HG03097 (cell line): ENCODE data around the gene HMGCS1.
"Not testable (repeated sequence)": the region's sequence is repeated elsewhere in the genome, so short reads cannot be mapped to it uniquely, and the experiment has no call there.

Experiments
- ATAC-seq: cut with Tn5 transposase; IDR thresholded peaks from one replicate; pipeline ENCODE4 v1.9.1; 2021; ENCODE audit not compliant: unreplicated experiment, low FRiP score

HMGCS1 gene

DNA sequence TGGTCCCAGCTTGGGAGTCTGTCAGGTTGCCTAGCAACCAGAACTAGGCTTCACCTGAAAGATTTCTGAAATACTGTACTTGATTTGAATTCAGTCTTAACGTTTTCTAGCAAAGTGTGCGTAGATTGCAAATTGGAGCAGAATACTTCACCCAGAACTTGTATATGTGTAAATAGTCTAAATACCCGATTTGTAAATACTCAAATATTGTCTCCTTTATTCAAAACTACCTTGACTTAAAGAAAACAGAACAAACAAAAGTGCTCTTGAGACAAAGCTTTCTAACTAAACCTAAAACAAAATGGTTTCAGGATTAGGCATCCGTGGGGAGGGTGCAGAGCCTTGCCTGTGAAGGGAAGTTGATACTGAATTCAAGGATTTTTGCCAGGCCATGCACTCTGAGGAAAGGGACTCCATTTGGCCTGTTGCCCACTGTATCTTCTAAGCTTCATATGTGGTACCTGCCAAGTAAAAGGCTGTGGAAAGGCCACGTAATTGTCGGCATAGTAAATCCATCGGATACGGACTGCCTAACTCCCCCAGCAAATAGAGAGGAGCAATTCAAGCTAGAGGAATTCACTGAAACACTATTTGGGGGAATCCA lies 744 bp upstream of the HMGCS1 start:
- no peak for ATAC-seq

DNA sequence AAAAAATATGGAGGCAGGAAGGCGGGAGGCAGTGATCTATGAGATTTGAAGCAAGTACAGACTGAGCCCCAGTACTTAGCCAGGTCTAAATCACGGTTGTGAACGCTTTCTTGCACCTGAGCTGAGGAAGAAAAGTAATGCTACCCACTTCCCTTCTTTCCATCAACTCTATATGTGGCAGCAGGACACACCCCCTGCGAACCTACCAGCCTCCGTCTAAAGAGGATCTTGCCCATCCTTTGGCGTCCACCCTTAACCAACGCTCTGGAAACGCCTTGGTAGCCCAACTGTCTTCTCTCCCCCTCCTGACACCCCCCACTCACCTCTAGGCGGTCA lies 545 bp downstream of the HMGCS1 start:
- peak; percentile 11 for ATAC-seq

DNA sequence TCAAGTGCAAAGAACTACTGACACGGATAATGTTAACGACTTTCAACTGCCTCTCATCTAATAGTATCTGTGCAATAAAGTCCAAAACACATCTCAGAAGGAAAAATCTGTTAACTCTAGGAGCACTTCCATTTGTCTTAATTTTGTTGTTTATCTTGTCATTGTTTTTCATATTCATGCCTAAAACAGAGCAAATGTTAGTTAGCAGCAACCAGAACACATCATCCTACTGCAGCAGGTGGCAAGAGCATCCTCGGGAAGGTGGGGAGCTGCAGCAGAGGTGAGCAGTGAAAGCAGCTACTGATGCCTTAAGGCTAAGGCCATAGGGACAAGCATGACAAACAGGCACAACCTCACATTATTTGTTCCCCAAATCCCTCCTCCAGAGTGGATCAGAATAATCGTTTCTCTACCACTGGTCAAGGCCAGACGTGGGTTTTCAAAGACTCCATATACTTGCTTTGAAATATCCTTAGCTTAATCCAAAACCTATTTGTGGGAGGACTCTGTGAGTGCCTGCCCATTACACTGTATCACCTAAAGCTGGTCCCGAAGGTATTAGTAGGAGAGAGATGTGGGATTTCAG lies 1.0 kb downstream of the HMGCS1 start:
- ATAC-seq: no peak

DNA sequence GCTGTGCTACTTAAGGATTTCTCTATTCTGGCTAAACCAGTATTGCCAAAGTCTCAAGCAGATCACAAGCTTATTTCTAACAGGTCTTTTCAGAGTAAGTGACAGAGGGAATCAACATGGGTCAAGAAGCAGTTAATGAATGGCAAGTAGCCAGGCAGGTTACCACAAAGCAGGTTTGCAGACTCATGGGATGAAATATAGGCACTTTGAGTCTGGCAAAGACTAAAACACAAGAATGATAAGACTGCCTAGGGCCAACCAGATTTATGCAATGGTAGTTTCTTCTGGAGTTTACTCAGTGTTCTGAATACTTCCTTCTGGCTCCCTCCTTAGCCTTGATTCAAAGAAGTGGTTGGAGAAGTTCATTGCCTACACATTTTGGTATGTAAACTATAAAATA lies 3.6 kb downstream of the HMGCS1 start:
- no peak for ATAC-seq

DNA sequence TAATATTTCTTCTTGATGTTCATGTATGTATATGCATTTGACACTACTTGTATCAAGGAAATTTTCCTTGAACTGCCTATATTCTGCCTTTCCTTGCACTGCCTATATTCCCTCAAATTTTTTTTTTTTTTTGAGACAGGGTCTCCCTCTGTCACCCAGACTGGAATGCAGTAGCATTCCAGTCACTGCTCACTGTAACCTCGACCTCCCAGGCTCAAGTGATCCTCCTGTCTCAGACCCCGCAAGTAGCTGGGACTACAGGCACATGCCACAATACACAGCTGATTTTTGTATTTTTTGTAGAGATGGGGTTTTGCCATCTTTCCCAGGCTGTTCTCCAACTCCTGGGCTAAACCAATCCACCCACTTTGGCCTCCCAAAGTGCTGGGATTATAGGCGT lies 4.1 kb downstream of the HMGCS1 start:
- no peak for ATAC-seq

DNA sequence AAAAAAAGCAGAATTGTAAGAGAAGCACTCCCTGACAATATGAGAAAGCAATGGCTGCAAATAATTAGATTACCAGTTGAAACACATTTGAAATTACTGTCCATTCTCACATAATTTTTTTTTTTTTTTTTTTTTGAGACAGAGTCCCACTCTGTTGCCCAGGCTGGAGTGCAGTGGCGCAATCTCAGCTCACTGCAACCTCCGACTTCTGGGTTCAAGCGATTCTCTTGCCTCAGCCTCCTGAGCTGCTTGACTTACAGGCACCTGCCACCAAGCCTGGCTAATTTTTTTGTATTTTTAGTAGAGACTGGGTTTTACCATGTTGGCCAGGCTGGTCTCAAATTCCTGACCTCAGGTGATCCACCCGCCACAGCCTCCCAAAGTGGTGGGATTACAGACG lies 6.3 kb downstream of the HMGCS1 start:
- not testable (repeated sequence) for ATAC-seq

DNA sequence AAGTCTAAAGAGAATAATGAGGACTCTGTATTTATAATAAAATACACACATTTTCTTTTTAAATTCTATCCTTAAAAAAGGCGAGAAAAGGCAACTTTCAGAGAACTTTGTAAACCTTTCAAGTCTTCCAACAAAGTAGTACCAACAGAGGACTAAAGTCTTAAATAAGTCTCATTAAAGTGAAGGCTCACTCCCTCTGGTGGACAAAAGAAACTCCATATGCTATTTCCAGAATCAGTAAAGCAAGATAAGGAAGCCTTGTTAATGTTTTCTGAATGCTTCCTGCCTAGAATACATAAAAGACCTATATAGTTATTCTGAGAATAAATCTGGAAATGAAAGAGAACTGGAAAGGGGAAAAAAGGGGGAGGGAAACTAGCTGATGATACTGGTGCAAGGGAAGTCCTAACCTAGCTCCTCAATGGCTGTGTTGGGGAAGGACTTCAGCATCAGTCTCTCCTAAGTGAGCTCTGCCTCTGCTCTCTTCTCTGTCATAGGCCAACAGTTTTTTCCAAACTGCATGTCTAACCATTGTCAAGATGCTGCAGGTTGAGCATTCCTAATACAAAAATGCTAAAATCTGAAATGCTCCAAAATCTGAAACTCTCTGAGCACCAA lies 7.2 kb downstream of the HMGCS1 start:
- ATAC-seq: peak; percentile 41

DNA sequence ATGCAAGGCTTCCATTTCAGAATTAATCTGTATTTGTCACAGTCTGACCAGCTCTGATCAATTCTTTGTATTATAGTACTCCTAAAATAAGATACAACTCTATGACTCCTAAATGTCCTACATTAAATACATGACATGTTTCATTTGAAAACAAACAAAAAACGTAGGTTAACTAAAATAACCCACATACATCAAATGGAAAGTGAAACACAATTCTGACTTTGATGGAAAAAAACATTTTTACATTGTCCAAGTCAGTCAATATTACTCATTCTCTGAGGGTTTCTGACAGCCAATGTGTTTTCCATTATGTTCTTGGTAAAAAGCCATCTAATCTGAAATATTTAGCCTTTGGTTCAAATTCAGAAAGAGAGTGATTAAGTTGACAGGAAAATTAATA lies 8.7 kb downstream of the HMGCS1 start:
- no peak for ATAC-seq

DNA sequence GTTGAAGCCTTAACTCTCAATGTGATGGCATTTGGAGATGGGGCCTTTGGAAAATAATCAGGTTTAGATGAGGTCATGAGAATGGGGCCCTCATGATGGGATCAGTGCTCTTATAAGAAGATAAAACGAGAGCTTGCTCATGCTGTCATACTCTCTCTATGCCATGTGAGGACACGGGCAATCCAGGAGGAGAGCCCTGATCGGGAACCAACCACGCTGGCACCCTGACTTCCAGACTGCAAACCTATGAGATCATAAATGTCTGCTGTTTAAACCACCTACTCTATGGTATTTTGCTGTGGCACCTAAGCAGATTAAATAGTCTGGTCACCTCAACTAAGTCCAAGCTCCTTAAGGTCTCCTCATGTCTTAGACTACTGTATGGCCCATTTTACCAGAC lies 10.0 kb downstream of the HMGCS1 start:
- no peak for ATAC-seq

DNA sequence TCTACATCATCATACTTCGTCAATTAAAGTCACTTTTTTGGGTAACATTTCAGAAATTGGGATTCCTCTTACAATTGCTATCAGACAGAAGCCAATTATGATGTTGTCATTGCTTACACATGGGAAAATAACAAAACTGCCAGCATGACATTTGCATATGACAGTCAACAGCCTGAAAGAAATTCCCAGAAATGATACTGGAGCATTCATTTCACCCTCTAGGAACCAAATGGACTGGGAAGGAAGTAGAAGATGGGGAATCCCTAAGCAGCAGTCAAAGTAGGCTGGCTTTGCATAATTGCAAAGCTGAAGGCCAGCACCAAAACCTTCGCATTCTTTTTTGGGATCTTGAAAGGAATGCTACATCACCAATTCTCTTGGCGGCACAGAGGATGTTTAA lies 10.7 kb downstream of the HMGCS1 start:
- no peak for ATAC-seq

DNA sequence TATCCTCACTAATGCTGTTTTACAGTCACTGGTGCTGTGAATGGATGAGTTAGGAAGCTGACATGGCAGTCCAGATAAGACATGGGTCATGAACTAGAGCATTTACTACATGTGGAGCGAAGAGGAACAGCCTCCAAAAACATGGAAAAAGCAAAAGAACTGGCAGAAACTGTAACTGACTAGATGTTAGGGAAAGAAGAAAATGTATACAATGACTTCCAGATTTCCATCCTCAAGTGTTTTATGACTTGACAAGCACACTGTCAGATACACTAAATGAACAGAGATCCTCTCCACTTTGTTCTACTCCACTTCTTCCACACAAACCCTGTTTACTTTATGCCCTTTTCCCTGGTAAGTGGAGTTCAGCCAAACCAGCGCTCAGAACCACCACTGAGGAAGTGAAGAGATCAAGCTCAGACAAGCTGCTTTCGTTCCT lies 11.5 kb downstream of the HMGCS1 start:
- no peak for ATAC-seq

DNA sequence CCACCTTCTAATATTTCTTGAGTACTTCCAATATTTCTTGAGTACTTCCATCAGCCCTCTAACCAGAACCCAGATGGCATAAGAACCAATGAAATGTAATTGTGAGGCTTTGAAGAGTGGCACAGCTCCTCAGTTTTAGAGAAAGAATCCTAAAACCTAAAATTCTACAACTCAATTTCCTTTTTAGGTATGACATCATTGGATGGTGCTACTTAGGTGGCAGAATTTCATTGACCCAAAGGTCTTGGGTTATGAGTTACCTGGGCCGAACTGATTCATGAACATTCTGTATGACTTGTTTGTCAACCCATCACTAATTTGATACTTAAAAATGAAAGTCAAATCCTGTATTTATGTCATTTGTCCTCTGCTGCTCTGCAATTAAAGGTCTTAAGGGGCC lies 13.1 kb downstream of the HMGCS1 start:
- ATAC-seq: no peak

DNA sequence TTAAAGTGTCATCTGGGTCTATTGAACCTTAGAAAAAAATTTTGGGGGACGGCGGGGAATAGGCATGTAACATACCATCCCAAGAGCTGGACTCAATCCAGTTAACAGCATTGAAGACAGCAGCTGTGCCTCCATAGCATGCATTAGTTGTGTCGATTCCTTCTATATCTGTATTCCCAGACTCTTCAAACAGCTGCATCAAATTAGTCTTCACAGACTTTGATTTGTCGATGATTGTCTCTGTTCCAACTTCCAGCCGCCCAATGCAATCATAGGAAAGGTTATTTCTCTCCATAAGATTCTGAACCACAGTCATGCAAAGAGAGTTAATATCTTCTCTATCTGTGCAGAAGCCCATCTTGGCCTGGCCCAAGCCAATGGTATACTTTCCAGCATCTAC lies 14.8 kb downstream of the HMGCS1 start:
- no peak for ATAC-seq

DNA sequence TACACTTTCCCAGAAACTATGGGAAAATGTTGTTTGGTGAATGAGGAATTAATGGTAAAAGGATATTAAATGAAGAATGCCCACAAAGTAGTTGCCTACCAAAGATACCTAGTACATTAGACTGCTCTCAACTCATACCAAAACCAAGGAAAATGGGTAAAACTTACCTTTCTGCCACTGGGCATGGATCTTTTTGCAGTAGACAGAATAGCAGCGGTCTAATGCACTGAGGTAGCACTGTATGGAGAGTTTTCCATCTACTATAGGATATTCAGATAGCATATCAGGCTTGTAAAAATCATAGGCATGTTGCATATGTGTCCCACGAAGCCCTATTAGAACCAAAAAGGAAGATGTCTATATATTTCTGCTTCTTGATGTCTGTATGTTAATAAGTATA lies 16.4 kb downstream of the HMGCS1 start:
- ATAC-seq: no peak

DNA sequence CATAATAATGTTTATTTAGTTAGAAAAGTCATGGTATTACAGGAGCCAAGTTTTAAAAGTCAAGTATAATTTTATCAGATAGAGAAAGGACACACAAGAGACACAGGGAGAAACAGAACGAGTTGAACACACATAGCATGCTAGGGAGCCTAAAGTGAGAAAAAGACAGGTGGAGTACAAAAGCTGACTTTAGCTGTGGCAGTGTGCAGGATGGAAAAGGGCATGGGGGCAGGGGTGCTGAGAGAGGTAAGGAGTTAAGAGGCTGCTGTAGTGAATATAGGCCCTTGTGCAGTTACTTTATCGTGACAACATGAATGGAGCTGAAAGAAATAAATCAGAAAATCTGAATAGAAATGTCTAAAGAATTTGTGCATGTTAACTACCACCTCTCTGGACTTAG lies 18.0 kb downstream of the HMGCS1 start:
- ATAC-seq: no peak

DNA sequence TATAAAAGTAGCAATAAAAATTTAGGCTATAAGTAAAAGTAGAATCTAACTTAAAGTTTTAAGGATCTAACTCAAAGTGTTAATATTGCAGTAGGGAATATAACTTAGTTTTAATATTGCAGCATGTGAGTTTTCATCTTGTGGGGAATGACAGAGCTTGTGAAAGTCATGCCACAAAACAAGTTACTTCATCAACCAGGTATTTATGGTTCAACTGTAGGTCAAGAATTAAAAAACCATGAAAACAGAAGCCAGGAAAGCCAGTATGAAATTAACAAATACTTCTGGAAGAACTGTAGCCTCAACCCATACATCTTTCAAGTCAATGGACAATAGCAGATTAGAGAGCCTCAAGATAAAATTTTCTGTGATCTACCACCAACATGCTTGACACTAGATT lies 19.0 kb downstream of the HMGCS1 start:
- no peak for ATAC-seq

DNA sequence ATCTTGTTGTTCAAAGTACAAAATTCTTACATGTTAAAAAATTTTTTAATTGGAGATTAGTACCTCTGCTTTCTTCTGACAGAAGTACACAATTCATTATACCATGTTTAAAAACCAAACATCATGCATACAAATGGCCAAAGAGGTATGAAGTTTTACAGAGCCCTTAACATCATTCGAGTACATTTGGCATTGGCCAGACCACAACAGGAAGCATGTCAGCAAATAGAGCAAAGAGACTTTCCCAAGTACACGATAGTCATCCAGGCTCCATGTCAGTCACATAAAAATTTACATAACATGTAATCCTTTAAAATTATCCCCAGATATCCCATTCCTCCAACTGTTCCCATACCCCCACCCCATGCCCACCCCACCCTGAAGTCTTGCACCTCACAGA lies 22.5 kb downstream of the HMGCS1 start:
- ATAC-seq: no peak

DNA sequence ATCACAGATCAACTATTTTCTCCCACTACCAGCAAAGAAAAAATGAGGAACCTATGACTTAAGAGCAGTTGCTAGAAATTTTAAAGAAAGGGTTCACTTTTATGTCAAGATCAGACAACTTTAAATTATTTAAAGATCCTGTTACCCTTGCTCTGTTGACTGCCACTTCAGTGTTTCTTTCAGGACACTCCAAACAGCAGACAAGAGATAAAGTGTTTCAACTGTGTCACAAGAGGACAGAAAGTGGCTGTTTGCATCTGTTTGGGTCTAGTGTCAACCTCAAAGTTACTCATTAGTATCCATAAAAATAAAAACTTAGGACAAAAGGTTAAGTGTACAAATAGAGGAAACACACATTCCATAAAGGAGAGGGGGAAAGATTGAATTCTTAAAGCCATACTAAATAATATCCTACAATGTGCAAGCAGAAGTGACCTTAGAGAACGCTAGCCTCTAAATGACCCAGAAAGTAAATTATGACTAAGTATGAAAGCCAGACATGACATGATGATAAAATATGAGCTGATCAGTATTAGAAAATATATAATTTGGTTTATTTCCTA lies 24.9 kb downstream of the HMGCS1 start:
- no peak for ATAC-seq

DNA sequence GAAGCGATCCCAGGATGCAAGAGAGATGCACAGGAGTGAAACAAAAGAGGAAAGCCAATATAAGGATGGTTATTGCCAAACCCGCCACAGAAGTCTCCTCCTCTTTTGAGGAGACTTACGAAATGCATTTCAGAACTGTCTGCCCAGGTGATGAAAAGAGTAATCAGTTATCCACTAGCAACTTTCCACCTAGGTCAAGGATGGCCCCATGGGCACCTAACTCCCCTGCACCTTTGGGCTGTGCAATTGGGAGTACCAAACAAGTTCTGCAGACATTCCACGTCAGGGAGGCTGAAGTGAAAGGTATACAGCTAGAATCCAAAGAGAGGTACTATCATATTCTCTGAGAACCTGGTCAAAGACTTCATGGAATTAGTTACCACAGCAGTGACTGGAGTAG lies 25.7 kb downstream of the HMGCS1 start:
- ATAC-seq: no peak

DNA sequence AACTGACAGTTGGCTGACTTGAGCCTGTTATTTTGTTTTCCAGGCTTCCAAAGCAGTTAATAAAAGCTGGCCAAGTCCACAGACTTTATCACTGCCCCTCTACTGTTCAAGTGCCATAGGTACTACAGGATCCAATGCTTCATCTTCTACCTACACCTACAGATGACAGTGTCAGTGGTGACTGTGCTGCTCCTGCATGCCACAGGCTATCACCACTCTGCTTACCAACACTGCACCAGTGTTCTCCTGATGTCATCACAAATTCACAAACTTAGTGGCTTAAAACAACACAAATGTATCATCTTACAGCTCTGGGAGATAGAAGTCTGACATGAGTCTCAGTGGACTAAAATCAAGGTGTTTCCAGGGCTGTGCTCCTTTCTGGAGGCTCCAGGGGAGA lies 26.6 kb downstream of the HMGCS1 start:
- ATAC-seq: no peak

DNA sequence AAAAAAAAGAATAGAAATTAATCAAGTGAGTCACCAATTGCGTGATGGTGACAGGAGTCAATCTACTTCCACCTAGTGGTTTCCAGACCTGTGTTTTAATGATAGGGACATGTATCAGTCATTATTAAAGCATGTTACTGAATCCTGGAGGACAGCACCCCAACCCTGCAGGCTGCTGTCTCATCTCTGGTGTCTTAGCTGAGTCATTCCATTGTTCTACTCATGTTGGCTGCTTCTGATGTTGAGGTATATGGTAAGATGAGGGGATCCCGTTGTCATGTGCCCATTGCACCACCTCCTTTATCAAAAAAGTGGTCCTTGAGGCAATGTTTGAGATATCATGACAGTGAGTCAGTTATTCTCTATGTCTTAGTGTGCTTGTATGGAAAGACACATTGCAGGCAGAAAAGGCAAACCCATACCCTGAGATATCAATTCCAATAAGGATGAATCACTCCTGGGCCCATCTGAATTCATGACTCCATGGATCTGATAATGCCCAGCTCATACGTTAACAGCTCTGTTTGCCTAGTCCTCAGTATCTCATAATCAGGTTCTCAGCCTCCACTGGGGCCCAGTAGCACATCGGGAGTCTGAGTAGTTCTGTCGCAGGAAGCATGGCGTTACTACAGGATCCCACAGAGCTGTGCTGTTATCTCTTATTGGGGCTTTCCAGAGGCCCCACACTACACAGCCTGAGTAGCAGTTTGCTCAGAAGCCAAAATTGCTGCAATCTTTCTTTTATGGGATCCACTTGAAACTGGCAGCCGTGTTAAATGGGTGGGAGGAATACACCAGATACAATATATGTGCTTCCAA lies 31.2 kb downstream of the HMGCS1 start:
- ATAC-seq: no peak
